Fibroblast of the conjunctiva (primary cell): ENCODE results near the gene OR6C4.
"Not testable (repeated sequence)": the region's sequence is repeated elsewhere in the genome, so short reads cannot be mapped to it uniquely, and the experiment has no call there.

ENCODE experiments used
- DNase-seq: peaks from one replicate; pipeline ENCODE4 v3.0.0-alpha.2; 2010; ENCODE audit warnings: low read depth

OR6C4 gene

GRCh38 chr12:55549302-55549701, at the start of gene OR6C4:
Gene OR6C4 (plus strand): TSS chr12:55549602. CDS start chr12:55551227, 1,625 bp downstream.
- DNase-seq = no peak

GRCh38 chr12:55499810-55500252, 49.6 kb upstream of the OR6C4 start:
- no peak for DNase-seq

GRCh38 chr12:55501601-55502000, 47.8 kb upstream of the OR6C4 start:
- DNase-seq = no peak

GRCh38 chr12:55515696-55516095, 33.7 kb upstream of the OR6C4 start:
- no peak for DNase-seq

- DNase-seq = no peak
These were observed 33.0 kb upstream of the OR6C4 start for GRCh38 chr12:55516391-55516790.

GRCh38 chr12:55548235-55548634, 1.2 kb upstream of the OR6C4 start:
- not testable (repeated sequence) for DNase-seq

GRCh38 chr12:55548756-55549155, 646 bp upstream of the OR6C4 start:
- DNase-seq = no peak

GRCh38 chr12:55554296-55554695, 4.9 kb downstream of the OR6C4 start:
- DNase-seq = no peak

- not testable (repeated sequence) for DNase-seq
These were observed 20.7 kb downstream of the OR6C4 start for GRCh38 chr12:55570060-55570459.

- not testable (repeated sequence) for DNase-seq
These were observed 21.3 kb downstream of the OR6C4 start for GRCh38 chr12:55570689-55571088.

- DNase-seq = no peak
These were observed 22.8 kb downstream of the OR6C4 start, which contains the start of gene OR2AP1 for GRCh38 chr12:55572168-55572567. Gene OR2AP1 (plus strand): TSS chr12:55572468. CDS start chr12:55574415, 1,947 bp downstream.

GRCh38 chr12:55582066-55582465, 32.7 kb downstream of the OR6C4 start:
- DNase-seq = no peak

- no peak for DNase-seq
These were observed 36.4 kb downstream of the OR6C4 start for GRCh38 chr12:55585817-55586216.

- not testable (repeated sequence) for DNase-seq
These were observed 40.8 kb downstream of the OR6C4 start for GRCh38 chr12:55590152-55590551.
